Natural killer cell (primary cell): ENCODE results near the gene TMEM269. TPM values are rescaled to one million over a fixed set of nuclear protein-coding genes. Genes with fewer than 3 reads are reported as not detected.

Experiments
- ATAC-seq, 3 donors: fragments of 150-1000 bp in 2 of 3; fragments of 200-7000 bp in 1 of 3; cut with Tn5 transposase; 1 replicate in 1 of 3; 2 replicates in 2 of 3; pipeline ENCODE4 v1.10.0; 2021; ENCODE audit warnings: mild to moderate bottlenecking in 2 of 3, moderate library complexity in 2 of 3
- DNase-seq, 2 donors: peaks; one replicate each; pipeline versions ENCODE4 v3.0.0 to v3.0.0-alpha.2; 2013 to 2021; ENCODE audit warnings: mixed read lengths in 1 of 2
- H3K27ac ChIP-seq: one replicate; pipeline ENCODE4 v1.5.1; 2013; ENCODE audit warnings: mild to moderate bottlenecking, low read length
- H3K27me3 ChIP-seq: one replicate; pipeline ENCODE4 v1.6.1; 2013; ENCODE audit warnings: low read length; ENCODE audit not compliant: control insufficient read depth, insufficient read depth
- H3K36me3 ChIP-seq: one replicate; pipeline ENCODE4 v1.6.1; 2013; ENCODE audit warnings: low read length; ENCODE audit not compliant: control insufficient read depth, insufficient read depth
- H3K4me1 ChIP-seq: one replicate; pipeline ENCODE4 v1.6.1; 2013; ENCODE audit warnings: low read length; ENCODE audit not compliant: control insufficient read depth, insufficient read depth
- H3K4me3 ChIP-seq: one replicate; pipeline ENCODE4 v1.5.1; 2013; ENCODE audit warnings: low read length
- H3K9me3 ChIP-seq: one replicate; pipeline ENCODE4 v1.6.1; 2013; ENCODE audit warnings: low read length; ENCODE audit not compliant: control insufficient read depth, insufficient read depth
- H3K27ac Mint-ChIP-seq, 2 donors: one replicate each; pipeline ENCODE4 v1.8.0; 2022; ENCODE audit warnings: mild to moderate bottlenecking in 2 of 2, mixed read lengths in 2 of 2, moderate library complexity in 1 of 2
- H3K27me3 Mint-ChIP-seq, 2 donors: one replicate each; pipeline ENCODE4 v1.8.0; 2022; ENCODE audit warnings: low read depth in 2 of 2, mixed read lengths in 2 of 2
- H3K36me3 Mint-ChIP-seq: one replicate; pipeline ENCODE4 v1.8.0; 2022; ENCODE audit warnings: mixed read lengths
- H3K4me1 Mint-ChIP-seq, 2 donors: one replicate each; pipeline ENCODE4 v1.8.0; 2022; ENCODE audit warnings: mixed read lengths in 2 of 2
- H3K4me3 Mint-ChIP-seq: one replicate; pipeline ENCODE4 v1.8.0; 2022; ENCODE audit warnings: mild to moderate bottlenecking, moderate library complexity, mixed read lengths
- H3K9me3 Mint-ChIP-seq, 2 donors: one replicate each; pipeline ENCODE4 v1.8.0; 2022; ENCODE audit warnings: mixed read lengths in 2 of 2
- WGBS: methylation state at CpG from one replicate; pipeline ENCODE4 v1.1.7; 2013; ENCODE audit warnings: missing lambda C conversion rate; ENCODE audit not compliant: insufficient coverage; 5-methylcytosine and 5-hydroxymethylcytosine counted together
- intact Hi-C: fragments of 100-400 bp; cut with micrococcal nuclease; formaldehyde crosslinking; loops from one replicate; pipeline ENCODE4 v1.14.2; 2022
- total RNA-seq, 4 donors: library from RNA; stranded (reverse); fragments of 120-200 nt in 1 of 4; gene quantifications; one replicate each; pipeline versions ENCODE4 v1.2.3 to v1.2.4, GENCODE V29; 2013 to 2022
- TF ChIP-seq, protein P1 (sequence below): fragments of 200-600 bp; IDR thresholded peaks from one replicate; pipeline ENCODE4 v1.8.0; 2022; ENCODE audit warnings: antibody characterized with exemption

Gene TMEM269
- total RNA-seq, 3 donors from 2014 or later (not counting 1 experiment from before 2014, with no cell fraction given): 0.18 to 1.4 (median 0.33) TPM

DNA sequence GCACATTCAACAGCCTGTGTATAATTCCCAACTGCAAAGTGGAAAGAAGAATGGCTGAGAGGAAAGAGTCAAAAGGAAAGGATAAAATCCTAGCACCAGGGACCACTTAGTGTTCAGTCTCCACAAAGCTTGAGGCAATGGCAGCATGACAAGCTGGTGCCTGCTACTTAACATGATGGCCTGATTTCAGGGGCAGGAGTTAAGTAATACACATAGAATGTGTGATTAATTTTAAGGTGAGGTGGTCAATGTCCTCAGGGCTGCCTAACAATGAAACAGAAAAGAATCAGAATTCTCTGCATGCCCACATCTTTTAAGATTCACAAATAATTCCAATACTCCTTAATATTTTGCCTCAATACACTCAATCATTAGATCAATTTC is 26.9 kb upstream of the TMEM269 start:
- Histone ChIP-seq H3K27ac (no peak overlapping the region), H3K27me3 (no peaks in the 10 kb centered on the region), H3K9me3 (no peaks in the 10 kb centered on the region), H3K4me1 (no peaks in the 10 kb centered on the region), H3K4me3 (no peak overlapping the region), H3K36me3 (peaks cover 55% of the 10 kb centered on the region)
- Mint-ChIP-seq H3K27ac (no peak overlapping the region), H3K36me3 (peaks cover 24% of the 10 kb centered on the region), H3K27me3 (no peaks in the 10 kb centered on the region), H3K9me3 (no peaks in the 10 kb centered on the region), H3K4me3 (no peak overlapping the region), H3K4me1 (peaks cover 5 to 13% of the 10 kb centered on the region in 2 donors)
- intact Hi-C loops: no loop called here
- ATAC-seq (no peak), DNase-seq (no peak)
- TF ChIP-seq, protein P1, sequence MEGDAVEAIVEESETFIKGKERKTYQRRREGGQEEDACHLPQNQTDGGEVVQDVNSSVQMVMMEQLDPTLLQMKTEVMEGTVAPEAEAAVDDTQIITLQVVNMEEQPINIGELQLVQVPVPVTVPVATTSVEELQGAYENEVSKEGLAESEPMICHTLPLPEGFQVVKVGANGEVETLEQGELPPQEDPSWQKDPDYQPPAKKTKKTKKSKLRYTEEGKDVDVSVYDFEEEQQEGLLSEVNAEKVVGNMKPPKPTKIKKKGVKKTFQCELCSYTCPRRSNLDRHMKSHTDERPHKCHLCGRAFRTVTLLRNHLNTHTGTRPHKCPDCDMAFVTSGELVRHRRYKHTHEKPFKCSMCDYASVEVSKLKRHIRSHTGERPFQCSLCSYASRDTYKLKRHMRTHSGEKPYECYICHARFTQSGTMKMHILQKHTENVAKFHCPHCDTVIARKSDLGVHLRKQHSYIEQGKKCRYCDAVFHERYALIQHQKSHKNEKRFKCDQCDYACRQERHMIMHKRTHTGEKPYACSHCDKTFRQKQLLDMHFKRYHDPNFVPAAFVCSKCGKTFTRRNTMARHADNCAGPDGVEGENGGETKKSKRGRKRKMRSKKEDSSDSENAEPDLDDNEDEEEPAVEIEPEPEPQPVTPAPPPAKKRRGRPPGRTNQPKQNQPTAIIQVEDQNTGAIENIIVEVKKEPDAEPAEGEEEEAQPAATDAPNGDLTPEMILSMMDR: no peak

DNA sequence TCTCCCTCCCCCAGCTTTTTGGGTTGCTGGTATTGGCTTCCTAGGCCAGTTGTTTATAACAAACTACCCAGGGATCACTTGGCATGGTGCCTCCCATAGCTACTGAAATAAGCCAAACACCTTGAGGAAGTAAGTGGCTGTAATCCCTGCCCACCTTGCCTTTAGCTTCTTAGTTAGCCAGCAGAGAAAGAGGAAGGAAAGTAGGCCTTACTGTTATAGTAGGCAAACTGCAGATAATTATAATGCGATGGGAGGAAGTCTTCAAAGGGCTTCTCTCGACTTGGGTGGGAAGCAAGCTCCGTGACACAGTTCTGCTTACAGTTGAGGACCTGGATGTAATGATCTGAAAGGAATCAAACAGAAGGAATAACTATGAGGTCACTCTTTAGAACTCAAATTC is 26.1 kb upstream of the TMEM269 start:
- H3K36me3 Mint-ChIP-seq: peaks cover 23% of the 10 kb centered on the region
- DNase-seq: no peak
- no peaks in the 10 kb centered on the region for H3K9me3 Mint-ChIP-seq

DNA sequence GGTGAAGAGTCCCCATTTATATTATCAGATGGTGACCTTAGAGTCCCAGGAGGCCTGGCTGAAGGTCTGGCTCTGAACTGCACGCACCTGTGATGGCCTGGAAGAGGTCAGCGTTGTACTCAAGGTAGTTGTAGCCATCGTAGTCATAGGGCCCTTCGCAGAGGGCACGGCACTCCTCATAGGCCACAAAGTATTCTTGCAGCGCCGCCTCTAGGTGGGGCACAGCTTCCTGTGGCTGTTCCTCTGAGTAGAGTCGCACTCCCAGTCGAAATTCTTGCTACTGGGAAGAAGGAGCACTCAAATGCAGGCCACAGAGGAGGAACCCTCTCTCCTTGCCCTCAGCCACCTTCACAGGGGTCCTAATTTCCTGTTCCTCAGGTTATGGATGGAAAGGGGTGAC is 25.7 kb upstream of the TMEM269 start:
- intact Hi-C loops: no loop called here
- Mint-ChIP-seq H3K36me3 (peaks cover 20% of the 10 kb centered on the region), H3K4me3 (no peak overlapping the region), H3K4me1 (peaks cover 5 to 13% of the 10 kb centered on the region in 2 donors), H3K9me3 (no peaks in the 10 kb centered on the region), H3K27me3 (no peaks in the 10 kb centered on the region), H3K27ac (no peak overlapping the region)
- DNase-seq (no peak), ATAC-seq (no peak)
- TF ChIP-seq, protein P1: no peak
- no peaks in the 10 kb centered on the region for H3K27me3 ChIP-seq
- no peaks in the 10 kb centered on the region for H3K9me3 ChIP-seq
- H3K27ac ChIP-seq: no peak overlapping the region
- no peak overlapping the region for H3K4me3 ChIP-seq
- H3K36me3 ChIP-seq: peaks cover 45% of the 10 kb centered on the region
- H3K4me1 ChIP-seq: no peaks in the 10 kb centered on the region
- WGBS: 71% methylated on average over 9 of the region's 9 CpGs

More for the DNA sequence above, 26.1 kb upstream of the TMEM269 start:
- H3K4me1 ChIP-seq: no peaks in the 10 kb centered on the region
- intact Hi-C loops: no loop called here
- no peak for ATAC-seq
- TF ChIP-seq, protein P1: no peak
- Mint-ChIP-seq H3K4me1 (peaks cover 5 to 13% of the 10 kb centered on the region in 2 donors), H3K27me3 (no peaks in the 10 kb centered on the region), H3K27ac (no peak overlapping the region), H3K4me3 (no peak overlapping the region)
- H3K27ac ChIP-seq: no peak overlapping the region
- peaks cover 49% of the 10 kb centered on the region for H3K36me3 ChIP-seq
- no peaks in the 10 kb centered on the region for H3K9me3 ChIP-seq
- H3K27me3 ChIP-seq: no peaks in the 10 kb centered on the region
- WGBS: 40% methylated on average over 3 of the region's 3 CpGs
- H3K4me3 ChIP-seq: no peak overlapping the region

DNA sequence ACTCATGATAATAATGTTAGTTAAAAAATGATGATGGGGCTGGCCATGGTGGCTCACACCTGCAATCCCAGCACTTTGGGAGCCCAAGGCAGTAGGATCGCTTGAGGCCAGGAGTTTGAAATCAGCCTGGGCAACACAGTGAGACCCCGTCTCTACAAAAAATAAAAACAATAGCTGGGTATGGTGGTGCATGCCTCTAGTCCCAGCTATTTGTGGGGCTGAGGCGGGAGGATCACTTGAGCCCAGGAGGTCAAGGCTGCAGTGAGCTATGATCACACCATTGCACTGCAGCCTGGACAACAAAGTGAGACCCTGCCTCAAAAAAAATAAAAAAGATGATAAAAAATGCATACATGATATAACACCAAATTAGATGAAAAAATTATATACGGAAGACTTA is 23.2 kb upstream of the TMEM269 start:
- no peak for ATAC-seq
- no peaks in the 10 kb centered on the region for H3K27me3 Mint-ChIP-seq
- H3K36me3 ChIP-seq: peaks cover 25% of the 10 kb centered on the region
- H3K27me3 ChIP-seq: no peaks in the 10 kb centered on the region
- peaks cover 5 to 7% of the 10 kb centered on the region in 2 donors for H3K4me1 Mint-ChIP-seq
- 100% methylated on average over 3 of the region's 4 CpGs for WGBS
- H3K27ac ChIP-seq: no peak overlapping the region
- H3K36me3 Mint-ChIP-seq: peaks cover 6% of the 10 kb centered on the region
- H3K4me3 ChIP-seq: no peak overlapping the region
- TF ChIP-seq, protein P1: no peak
- intact Hi-C loops: no loop called here
- no peak overlapping the region for H3K27ac Mint-ChIP-seq
- no peak overlapping the region for H3K4me3 Mint-ChIP-seq
- peaks cover 15% of the 10 kb centered on the region for H3K4me1 ChIP-seq
- DNase-seq: no peak
- H3K9me3 ChIP-seq: no peaks in the 10 kb centered on the region
- no peaks in the 10 kb centered on the region for H3K9me3 Mint-ChIP-seq
